Stimulated activated naive CD4-positive, alpha-beta T cell (primary cell): Measurements from ENCODE around the gene KIF19.
A peak's percentile ranks its signal among the peaks of the same experiment; 100 is the strongest.

ENCODE experiments used
- DNase-seq, 6 experiments: peaks; one replicate each; lab custom pipeline; 2025; lab: John Stamatoyannopoulos, UW

Gene KIF19

DNA sequence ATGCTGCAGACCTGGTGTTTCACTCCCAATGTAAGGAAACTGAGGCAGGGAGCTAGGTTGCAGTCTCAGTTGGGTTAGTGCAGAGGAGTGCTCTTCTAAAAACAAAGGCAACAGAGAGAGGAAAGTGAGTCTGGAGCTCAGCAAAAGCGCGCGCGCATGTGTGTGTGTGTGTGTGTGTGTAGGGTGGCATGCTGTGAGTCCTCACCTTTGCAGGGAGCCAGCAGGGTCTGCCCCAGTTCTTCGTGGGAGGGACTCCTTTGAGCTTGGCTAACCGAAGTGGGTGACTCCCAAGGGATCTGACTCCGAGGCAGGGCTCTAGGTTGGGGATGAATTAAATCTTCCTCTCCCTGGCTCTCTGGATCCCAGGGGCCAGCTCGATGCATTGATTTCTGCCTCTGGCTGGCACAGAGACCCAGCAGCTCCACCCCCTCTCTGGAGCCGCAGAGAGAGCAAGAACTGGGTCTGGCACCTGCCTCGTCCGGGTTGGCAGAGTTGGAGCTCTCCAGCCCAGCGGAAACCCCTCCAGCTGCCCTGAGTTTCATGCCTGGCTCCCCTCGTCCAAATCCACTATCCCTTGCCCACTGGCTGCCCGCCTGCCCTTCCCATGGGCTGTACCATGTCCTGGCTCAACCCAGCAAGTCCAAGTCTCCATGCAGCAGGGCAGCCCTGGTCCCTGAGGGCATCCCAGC is 36.9 kb downstream of the KIF19 start:
- DNase-seq, result no peak

DNA sequence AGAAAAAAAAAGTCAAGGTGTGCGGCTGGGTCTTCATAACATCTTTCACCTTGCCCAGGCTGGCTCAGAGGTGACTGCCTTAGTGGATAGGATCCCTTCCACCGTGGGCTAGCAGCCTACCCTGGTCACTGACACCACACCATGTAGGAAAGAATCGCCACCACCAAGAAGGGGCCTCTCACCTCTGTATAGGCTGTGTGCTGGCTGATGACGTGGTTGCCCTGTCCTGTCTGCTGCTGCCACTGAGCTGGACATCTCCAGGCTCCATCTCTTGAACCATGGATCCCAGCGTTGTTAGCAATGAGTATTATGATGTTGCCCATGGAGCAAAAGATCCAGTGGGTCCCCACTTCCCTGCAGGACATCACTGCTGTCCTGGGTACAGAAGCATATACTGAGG is 41.2 kb downstream of the KIF19 start, which contains the start of gene GPR142:
GPR142 (plus strand) TSS at position 301 of the 400 bp plus-strand sequence. CDS start 2,035 bp downstream, outside the sequence.
- no peak for DNase-seq

DNA sequence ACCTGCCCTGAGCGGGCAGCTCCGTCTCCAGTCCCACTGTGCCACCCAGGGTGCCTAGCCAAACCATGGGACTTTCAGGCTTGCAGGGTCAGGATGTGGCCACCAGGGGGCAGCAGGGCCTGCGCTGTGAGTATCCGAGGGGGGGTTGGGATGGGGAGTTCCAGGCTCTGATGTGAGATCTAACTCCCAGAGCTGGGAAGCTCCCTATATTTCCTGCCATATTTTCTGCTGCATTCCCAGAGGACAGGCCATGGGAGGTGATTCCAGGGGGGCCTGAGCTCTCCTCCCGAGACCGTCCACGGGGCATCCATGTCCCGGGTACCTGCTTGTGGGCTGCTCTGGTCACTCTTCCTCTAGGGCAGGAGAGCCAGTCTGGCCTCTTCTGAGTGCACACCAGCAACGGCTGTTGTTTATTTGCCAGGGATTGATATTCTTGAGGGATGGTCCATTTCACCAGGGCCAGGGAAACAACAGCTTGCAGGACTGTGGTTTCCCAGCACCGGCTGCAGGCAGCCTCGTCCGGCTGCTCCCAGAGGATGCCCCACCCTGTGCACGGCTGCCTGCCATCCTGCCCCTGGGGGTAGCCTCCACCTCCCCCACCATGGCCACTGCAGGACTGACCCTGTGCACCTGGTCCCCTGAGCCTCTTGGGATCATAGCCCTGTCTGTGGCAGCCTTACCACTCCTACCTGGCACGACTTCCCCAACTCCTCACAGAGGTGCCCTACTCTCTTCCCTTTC is 42.5 kb downstream of the KIF19 start:
- DNase-seq, result peak; percentile 11 to 74 (median 56)

DNA sequence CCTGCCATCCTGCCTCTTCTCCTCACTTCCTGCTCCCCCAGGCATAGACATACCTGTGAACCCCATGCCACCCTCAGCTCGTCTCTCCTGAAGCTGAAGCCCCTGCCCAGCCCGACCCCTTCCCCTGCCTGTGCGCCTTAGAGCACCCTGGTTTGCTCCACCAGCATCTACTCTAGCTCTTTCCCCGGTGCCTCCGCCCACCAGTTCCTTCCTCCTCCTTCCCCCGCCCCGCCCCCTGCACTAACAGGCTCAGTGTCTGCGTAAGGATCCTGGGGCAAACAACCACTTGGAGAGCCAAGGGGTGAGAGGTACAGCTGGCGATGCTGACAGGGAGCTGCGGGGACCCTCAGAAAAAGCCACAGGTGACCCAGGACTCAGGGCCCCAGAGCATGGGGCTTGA is 43.2 kb downstream of the KIF19 start:
- peak; percentile 14 to 51 (median 24) for DNase-seq

DNA sequence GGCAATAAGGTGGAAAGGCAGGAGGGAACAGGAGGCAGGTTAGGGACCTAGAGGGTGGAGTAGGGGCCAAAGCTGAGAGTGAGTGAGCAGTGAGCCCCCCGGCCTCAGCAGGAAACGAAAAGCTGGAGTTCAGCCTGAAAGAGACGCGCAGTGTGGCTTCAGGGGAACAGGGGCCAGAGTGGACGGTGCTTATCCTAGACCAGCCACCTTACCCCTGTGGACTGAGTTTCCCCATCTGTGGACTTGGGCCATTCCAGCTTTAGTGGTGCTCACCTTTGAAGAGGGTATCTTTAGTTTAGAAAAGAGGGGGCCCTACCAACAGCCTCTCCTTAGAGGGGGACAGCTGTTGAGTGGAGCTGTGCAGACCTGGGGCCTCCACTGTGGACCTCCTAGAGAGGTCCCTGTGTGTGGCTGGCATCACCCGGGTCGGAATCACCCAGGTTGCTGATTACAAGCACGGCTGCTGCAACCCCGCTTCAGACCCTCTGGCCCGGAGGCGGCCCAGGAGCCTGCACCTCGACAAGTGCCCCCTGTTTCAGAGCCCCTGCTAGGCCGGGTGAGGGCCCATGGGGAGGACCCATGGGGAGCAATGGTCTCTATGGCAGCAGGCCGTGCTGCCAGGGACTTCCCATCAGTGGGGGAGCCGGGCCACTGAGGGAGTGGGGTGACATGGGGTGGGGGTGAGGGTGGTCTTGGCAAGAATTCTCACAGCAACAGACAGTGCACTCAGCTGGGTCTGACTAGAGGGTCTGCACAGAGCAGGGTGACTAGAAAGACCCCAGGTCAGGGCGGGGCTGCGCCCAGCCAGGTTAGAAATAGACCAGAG is 43.9 kb downstream of the KIF19 start:
- DNase-seq, result no peak

DNA sequence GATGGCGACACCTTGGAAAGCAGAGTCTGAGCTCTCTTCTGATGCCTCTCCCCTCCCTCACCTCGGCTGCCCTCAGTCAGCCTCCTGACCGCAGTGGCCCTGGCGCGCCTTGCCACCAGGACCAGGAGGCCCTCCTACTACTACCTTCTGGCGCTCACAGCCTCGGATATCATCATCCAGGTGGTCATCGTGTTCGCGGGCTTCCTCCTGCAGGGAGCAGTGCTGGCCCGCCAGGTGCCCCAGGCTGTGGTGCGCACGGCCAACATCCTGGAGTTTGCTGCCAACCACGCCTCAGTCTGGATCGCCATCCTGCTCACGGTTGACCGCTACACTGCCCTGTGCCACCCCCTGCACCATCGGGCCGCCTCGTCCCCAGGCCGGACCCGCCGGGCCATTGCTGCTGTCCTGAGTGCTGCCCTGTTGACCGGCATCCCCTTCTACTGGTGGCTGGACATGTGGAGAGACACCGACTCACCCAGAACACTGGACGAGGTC is 45.7 kb downstream of the KIF19 start:
- DNase-seq, result no peak

DNA sequence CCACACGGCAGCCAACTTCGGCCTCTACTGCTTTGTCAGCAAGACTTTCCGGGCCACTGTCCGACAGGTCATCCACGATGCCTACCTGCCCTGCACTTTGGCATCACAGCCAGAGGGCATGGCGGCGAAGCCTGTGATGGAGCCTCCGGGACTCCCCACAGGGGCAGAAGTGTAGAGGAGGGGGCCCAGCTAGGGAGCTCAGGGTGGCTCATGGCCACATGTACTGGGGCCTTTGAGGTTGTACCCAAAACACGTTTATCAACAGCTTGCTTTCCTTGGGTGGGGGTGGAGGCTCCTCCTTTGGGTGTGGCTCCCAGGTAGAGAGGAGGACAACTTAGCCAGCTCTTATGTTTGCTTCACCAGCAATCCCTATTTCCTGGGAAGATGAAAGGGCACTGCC is 46.4 kb downstream of the KIF19 start:
- DNase-seq, result no peak

DNA sequence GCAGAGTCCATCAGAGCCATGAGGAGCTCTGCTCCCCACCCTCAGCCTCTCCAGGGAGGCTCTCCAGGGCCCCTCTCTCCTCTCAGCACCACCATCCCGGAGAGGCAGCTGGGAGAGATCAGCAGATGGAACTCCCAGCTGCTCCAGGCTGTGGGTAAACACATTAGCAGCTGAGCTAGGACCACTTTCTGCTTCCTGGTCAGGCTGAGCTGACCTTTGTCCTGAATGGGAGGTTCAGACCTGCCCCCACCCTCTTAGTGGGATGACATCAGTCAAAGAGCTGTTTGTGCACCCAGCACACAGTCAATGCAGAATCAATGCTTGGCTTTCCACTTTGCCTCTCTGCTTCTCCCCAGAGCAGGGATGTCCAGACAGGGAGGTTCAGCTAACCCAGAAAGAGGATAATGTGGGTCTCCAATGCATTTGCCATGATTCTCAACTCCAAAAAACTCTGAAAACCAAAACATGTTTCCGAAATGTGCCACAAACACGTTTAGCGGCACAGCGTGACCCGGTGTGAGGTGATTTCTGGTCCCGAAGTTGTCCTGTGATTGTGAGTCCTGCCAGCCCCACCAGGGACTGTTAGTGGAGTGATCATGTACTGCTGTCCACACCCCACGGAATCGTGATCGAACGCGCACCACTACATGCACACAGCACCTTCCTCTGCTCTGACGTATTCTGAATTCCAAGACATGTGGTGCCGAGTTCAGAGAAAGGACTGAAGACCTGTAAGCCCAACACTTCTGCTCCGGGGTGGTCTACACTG is 48.0 kb downstream of the KIF19 start:
- DNase-seq, result no peak

DNA sequence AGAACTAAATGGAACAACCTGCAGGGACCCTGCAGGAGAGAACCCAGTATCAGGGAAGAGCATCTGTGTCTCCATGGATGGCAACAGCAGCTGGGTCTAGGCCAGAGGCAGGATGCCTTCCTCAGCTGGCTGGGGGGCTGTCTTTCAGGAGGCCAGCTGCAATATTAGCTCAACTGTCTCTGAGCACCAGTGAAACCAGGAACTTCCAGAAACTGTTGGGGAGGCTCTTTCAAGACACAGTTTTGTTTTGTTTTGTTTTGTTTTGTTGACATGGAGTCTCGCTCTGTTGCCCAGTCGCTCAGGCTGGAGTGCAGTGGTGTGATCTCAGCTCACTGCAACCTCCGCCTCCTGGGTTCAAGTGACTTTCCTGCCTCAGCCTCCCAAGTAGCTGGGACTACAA is 48.8 kb downstream of the KIF19 start:
- no peak for DNase-seq

DNA sequence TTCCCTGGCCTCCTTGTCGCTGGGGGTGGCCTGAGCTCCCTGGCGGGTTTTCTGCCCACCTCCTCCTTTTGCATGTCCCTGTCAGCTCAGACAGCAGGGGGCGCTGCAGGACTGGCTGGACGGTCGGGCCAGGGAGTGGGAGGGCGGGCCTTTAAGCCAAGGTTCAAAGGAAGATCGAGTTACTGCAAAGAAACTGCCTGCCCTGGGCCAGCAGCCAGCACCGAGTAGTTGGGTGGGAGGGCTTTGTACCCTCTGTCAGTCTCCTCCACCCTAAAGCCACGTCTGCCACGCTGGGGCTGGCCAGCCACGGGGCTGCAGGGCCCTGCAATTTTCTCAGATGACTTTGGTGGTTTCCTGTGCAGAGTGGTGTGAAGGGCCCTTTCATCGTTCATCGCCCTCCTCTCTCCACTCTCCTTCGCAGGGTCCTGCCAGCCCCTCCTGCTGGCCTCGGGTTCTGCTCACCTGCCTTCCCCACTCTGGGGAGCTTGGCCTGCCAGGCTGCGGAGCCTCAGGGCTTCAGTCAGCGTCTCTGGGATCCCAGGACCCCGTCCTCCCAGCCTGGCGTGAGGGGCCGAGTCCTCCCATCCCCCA is 53.6 kb downstream of the KIF19 start:
- peak; percentile 69 to 91 (median 86) for DNase-seq

DNA sequence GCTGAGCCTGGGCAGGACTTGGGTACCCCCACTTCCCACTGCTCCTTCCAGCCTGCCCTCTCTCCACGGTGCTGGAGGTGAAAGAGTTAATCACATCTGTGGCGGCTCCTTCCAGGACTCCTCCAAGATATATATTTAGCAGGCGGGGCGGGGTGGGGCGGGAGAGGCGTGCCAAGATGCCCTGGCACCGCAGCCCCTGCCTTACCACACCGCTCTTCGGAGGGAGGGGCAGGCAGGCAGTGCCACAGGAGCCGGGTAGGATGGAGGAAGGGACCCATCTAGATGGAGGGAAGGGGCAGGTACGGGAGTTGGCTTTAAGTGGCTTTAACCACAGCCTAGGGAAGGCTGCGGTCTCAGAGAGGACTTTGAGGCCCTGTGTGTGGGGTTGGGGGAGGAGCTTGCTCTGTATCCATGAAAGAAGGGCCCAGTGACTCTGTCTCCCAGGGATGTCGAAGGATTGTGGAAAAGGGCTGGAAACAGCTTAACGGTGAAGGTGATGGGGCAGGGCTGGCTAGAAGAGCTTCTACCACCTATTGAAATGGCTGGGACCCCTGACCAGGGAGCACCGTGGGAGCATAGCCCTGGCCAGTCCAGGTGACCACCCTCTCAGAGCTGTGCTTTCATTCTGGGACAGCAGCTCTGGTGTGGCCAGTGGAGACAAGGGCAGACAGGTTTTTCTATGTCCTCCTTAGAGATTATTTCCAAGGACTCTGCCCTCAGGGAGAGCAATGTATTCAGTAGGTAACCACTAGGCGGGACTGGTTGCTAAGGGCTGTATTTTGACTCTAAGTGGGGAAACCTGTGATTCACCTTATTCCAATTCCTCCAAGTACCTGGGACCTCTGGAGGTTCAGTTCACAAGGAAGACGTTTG is 54.3 kb downstream of the KIF19 start:
- DNase-seq, result no peak

DNA sequence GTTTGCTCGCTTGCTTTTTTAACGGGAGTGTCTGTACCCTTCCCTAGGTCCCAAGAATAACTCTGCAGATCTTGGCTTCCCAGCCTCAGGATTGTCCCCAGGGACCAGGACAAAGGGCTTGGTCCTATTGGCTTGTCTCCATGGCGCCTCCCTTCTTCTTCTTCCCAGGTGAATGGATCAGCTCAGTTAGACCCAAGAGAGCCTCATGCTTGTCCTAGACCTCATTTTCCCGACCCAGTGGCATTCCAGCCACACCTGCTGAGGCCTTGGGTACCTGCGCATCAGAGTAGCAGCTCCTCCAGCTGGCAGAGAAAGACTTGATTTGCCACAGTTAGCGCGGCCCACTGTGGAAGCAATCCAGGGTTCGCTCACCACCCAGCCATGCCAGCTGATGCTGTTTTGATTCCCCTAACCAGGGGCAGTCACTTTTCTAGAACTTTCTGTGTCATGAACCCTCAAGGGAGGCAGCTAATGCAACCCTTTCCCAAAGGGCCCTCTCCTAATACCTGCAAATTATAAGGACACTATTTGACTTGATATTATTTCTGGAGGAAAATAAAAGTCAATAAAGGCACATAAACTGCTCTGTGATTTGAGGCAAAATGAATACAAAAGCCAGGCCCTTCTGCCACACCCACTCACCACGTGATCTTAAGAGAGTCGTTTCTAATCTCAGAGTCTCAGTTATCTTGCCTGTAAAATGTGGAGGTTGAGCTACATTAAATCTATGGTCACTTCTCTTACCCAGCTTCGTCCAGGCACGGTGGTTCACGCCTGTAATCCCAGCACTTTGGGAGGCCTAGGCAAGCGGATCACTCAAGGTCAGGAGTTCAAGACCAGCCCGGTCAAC is 55.2 kb downstream of the KIF19 start:
- DNase-seq, result no peak

DNA sequence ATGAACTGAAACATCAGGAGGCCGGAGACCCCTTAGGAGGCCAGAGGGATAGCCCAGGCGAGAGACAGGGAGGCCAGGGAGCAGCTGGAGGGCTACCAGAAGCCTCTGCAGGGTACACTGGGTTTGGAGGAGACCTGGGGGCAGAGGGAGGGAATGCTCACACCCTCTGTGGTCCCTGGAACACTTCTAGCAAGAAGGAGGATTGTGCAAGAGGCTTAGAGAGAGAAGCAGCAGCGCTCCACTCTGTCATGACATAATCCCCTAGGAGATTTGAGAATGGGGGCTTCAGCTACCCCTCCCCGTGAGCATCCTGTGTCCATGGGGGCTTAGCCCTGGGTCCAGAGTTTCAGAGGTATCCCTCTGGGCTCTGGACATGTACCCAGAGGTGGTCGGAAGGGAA is 57.1 kb downstream of the KIF19 start:
- no peak for DNase-seq

DNA sequence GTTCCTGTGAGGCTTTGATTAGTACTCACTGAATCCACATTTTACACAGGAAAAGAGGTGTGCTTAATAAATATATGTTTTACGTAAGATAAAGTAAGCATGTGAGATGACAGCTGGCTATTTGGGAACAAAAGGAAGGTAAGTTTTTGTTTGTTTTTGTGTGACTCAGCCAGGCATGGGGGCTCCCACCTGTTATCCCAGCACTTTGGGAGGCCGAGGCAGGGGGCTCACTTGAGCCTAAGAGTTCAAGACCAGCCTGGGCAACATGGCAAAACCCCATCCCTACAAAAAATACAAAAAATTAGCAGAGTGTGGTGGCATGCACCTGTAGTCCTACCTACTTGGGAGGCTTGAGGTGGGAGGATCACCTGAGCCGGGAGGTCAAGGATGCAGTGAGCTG is 59.2 kb downstream of the KIF19 start:
- DNase-seq, result no peak

DNA sequence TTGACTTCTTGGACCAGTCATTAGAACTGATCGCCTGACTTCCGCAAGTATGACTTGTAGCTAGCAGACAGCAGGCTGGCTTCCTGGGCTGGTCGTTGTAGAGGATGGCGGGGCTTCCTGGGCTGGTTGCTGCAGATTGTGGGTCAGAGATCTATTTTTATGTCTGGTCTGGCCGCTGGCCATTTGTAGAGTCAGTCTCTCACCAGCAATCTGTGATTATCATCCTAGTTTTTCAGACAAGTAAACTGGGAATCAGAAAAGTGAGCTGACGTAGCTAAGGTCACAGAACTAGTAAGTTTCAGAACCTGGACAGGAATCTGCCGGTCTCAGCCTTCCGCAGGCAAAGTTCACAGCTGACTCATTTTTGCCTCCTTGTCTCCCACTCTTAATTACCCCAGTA is 60.4 kb downstream of the KIF19 start:
- DNase-seq, result no peak

DNA sequence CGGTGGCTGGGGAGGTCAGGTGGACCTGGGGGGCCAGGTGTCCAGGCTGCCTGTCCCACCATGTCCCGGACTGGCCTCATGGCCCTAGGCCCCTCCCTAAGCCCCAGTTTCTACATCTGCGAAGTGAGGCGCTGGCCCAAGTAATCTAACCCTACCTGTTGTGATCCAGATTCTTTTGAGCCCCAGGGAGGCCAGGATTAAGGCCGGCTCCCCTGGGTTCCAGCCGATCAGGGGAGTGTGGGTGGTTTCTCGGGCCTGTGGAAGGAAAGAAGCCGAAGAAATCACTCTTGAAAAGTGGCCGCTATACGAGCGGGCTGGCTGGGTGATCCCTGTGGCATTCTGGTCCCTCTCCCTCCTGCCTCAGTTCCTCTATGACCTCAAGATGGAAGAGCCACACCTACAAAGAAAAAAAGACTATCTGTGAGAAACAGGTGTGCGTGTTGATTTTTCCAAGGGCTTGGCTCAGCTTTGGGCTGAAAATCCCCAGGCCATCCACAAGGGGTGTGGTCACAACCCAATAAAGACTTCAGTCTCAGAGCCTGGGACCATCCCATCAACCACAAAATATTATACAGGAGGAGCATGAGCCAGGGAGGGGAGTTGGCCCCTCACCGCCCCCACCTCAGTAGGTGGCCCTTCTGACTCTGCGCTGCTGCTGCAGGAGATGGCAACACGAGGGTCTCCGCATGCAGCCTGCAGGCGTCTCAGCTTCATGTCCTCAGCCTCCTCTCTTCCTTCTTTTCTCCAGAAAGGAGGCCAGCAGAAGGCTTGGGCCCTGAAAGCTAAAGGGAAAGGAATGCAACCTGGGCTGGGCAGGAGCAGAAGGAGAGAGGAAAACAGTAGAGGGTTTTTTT is 61.6 kb downstream of the KIF19 start:
- no peak for DNase-seq

DNA sequence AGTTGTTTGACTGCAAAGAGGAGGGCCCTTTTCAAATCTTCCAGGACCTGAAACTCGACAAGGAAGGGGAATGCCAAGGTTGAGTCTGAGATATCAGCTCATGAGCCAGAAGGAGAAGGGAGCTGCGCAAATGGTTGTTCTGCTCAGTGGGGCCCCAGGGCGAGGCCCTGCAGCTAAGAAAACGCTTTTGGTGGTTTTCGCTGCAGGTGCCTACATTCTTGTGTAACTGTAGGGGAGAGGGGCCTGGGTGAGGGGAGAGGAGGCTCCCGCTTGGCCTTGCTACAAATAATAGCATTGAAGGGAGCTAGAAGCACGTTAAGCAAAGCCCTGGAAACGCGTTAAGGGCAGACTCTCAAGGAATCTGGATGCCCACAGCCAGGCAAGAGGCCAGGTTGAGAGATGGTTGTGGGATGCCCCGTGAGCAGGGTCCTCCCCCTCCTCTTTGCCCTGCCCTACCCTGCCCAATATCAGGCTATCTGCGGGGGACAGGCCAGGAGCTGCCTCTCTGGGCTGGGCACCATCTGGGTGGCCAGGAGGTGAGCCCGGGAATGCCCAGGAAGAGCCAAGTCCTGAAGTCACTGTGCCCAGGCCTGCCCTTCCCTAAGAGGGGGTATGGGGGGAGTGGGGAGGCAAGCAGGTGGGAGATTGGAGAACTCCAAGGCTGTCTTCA is 63.2 kb downstream of the KIF19 start:
- no peak for DNase-seq
